ENCODE results near the gene SGCD.

The SGCD gene

GRCh38 chr5:156534906-156535485, 208.0 kb downstream of the SGCD start:
- FAIRE-seq (no peak), DNase-seq (ENCODE audit: insufficient read length, low spot score) (no peak)
- TF ChIP-seq TAF1 (IDR thresholded peaks at IDR 0.05; ENCODE audit: low read depth, low read length) = no peak
- no peak for TF ChIP-seq POLR2A (IDR thresholded peaks at IDR 0.05; ENCODE audit: low read depth, low read length)

GRCh38 chr5:156540491-156540890, 213.5 kb downstream of the SGCD start:
- FAIRE-seq (no peak), DNase-seq (ENCODE audit: insufficient read length, low spot score) (no peak)
- TF ChIP-seq SPI1 (IDR thresholded peaks at IDR 0.05; ENCODE audit: low read depth, low read length) = no peak
- TF ChIP-seq POLR2AphosphoS5 (IDR thresholded peaks at IDR 0.05; ENCODE audit: low read depth, low read length) = no peak
- no peak for TF ChIP-seq TAF1 (IDR thresholded peaks at IDR 0.05; ENCODE audit: low read depth, low read length)
- no peak for TF ChIP-seq POU2F2 (IDR thresholded peaks at IDR 0.05; ENCODE audit: low read depth, low read length)
- no peak for TF ChIP-seq PAX5 (IDR thresholded peaks at IDR 0.05; ENCODE audit: insufficient read depth, low read length, severe bottlenecking)
- TF ChIP-seq POLR2A (IDR thresholded peaks at IDR 0.05; ENCODE audit: low read depth, low read length) = no peak

- FAIRE-seq (no peak), DNase-seq (ENCODE audit: insufficient read length, low spot score) (no peak)
- no peak for TF ChIP-seq POLR2A (IDR thresholded peaks at IDR 0.05; ENCODE audit: low read depth, low read length)
- no peak for TF ChIP-seq TAF1 (IDR thresholded peaks at IDR 0.05; ENCODE audit: low read depth, low read length)
- TF ChIP-seq POU2F2 (IDR thresholded peaks at IDR 0.05; ENCODE audit: low read depth, low read length) = no peak
- TF ChIP-seq PAX5 (IDR thresholded peaks at IDR 0.05; ENCODE audit: insufficient read depth, low read length, severe bottlenecking) = no peak
- TF ChIP-seq SPI1 (IDR thresholded peaks at IDR 0.05; ENCODE audit: low read depth, low read length) = no peak
- TF ChIP-seq POLR2AphosphoS5 (IDR thresholded peaks at IDR 0.05; ENCODE audit: low read depth, low read length) = no peak
These were observed 214.6 kb downstream of the SGCD start for GRCh38 chr5:156541582-156541981.

- DNase-seq (ENCODE audit: insufficient read length, low spot score) (no peak), FAIRE-seq (no peak)
- TF ChIP-seq POLR2AphosphoS5 (IDR thresholded peaks at IDR 0.05; ENCODE audit: low read depth, low read length) = no peak
- no peak for TF ChIP-seq TAF1 (IDR thresholded peaks at IDR 0.05; ENCODE audit: low read depth, low read length)
- TF ChIP-seq SPI1 (IDR thresholded peaks at IDR 0.05; ENCODE audit: low read depth, low read length) = no peak
- no peak for TF ChIP-seq POLR2A (IDR thresholded peaks at IDR 0.05; ENCODE audit: low read depth, low read length)
- no peak for TF ChIP-seq POU2F2 (IDR thresholded peaks at IDR 0.05; ENCODE audit: low read depth, low read length)
These were observed 216.6 kb downstream of the SGCD start for GRCh38 chr5:156543348-156544145.

- DNase-seq (ENCODE audit: insufficient read length, low spot score) = no peak
- no peak for FAIRE-seq
- TF ChIP-seq POLR2A (IDR thresholded peaks at IDR 0.05; ENCODE audit: low read depth, low read length) (no peak), POU2F2 (IDR thresholded peaks at IDR 0.05; ENCODE audit: low read depth, low read length) (no peak), SPI1 (IDR thresholded peaks at IDR 0.05; ENCODE audit: low read depth, low read length) (no peak), POLR2AphosphoS5 (IDR thresholded peaks at IDR 0.05; ENCODE audit: low read depth, low read length) (no peak), TAF1 (IDR thresholded peaks at IDR 0.05; ENCODE audit: low read depth, low read length) (no peak), PAX5 (IDR thresholded peaks at IDR 0.05; ENCODE audit: insufficient read depth, low read length, severe bottlenecking) (no peak)
These were observed 225.9 kb downstream of the SGCD start for GRCh38 chr5:156552855-156553358.

- FAIRE-seq = no peak
- TF ChIP-seq POLR2AphosphoS5 (IDR thresholded peaks at IDR 0.05; ENCODE audit: low read depth, low read length) (no peak), SPI1 (IDR thresholded peaks at IDR 0.05; ENCODE audit: low read depth, low read length) (no peak), POU2F2 (IDR thresholded peaks at IDR 0.05; ENCODE audit: low read depth, low read length) (no peak), POLR2A (IDR thresholded peaks at IDR 0.05; ENCODE audit: low read depth, low read length) (no peak), TAF1 (IDR thresholded peaks at IDR 0.05; ENCODE audit: low read depth, low read length) (no peak)
- DNase-seq (ENCODE audit: insufficient read length, low spot score) = no peak
These were observed 229.9 kb downstream of the SGCD start for GRCh38 chr5:156556666-156557406.

GRCh38 chr5:156560002-156560401, 233.0 kb downstream of the SGCD start:
- DNase-seq (ENCODE audit: insufficient read length, low spot score) (no peak), FAIRE-seq (no peak)
- TF ChIP-seq SPI1 (IDR thresholded peaks at IDR 0.05; ENCODE audit: low read depth, low read length) (no peak), POLR2A (IDR thresholded peaks at IDR 0.05; ENCODE audit: low read depth, low read length) (no peak), POLR2AphosphoS5 (IDR thresholded peaks at IDR 0.05; ENCODE audit: low read depth, low read length) (no peak), TAF1 (IDR thresholded peaks at IDR 0.05; ENCODE audit: low read depth, low read length) (no peak), PAX5 (IDR thresholded peaks at IDR 0.05; ENCODE audit: insufficient read depth, low read length, severe bottlenecking) (no peak), POU2F2 (IDR thresholded peaks at IDR 0.05; ENCODE audit: low read depth, low read length) (no peak)

- FAIRE-seq (no peak), DNase-seq (ENCODE audit: insufficient read length, low spot score) (no peak)
- TF ChIP-seq POU2F2 (IDR thresholded peaks at IDR 0.05; ENCODE audit: low read depth, low read length) (no peak), PAX5 (IDR thresholded peaks at IDR 0.05; ENCODE audit: insufficient read depth, low read length, severe bottlenecking) (no peak), POLR2A (IDR thresholded peaks at IDR 0.05; ENCODE audit: low read depth, low read length) (no peak)
These were observed 234.7 kb downstream of the SGCD start for GRCh38 chr5:156561651-156562050.

GRCh38 chr5:156570615-156571014, 243.7 kb downstream of the SGCD start:
- TF ChIP-seq SPI1 (IDR thresholded peaks at IDR 0.05; ENCODE audit: low read depth, low read length) (no peak), PAX5 (IDR thresholded peaks at IDR 0.05; ENCODE audit: insufficient read depth, low read length, severe bottlenecking) (no peak), POLR2A (IDR thresholded peaks at IDR 0.05; ENCODE audit: low read depth, low read length) (no peak), TAF1 (IDR thresholded peaks at IDR 0.05; ENCODE audit: low read depth, low read length) (no peak), POLR2AphosphoS5 (IDR thresholded peaks at IDR 0.05; ENCODE audit: low read depth, low read length) (no peak), POU2F2 (IDR thresholded peaks at IDR 0.05; ENCODE audit: low read depth, low read length) (no peak)
- FAIRE-seq = no peak
- no peak for DNase-seq (ENCODE audit: insufficient read length, low spot score)

Data from GM12891 (cell line).